Measurements from ENCODE around the gene WDR93.

GRCh38 chr15:89728254-89728653 lies 37.6 kb downstream of the WDR93 start:
- TF ChIP-seq ZNF645 (tag by site-specific recombination; IDR thresholded peaks at IDR 0.05) (no peak), ZNF10 (tag by site-specific recombination; IDR thresholded peaks at IDR 0.05) (no peak), TCF7L2 (IDR thresholded peaks at IDR 0.05; ENCODE audit: borderline replicate concordance, low read depth, low read length) (no peak), ZBTB10 (tag by site-specific recombination; IDR thresholded peaks at IDR 0.05) (no peak), ZNF26 (tag by site-specific recombination; IDR thresholded peaks at IDR 0.05) (no peak), CTCF (tag by site-specific recombination; IDR thresholded peaks at IDR 0.05) (no peak)
